ENCODE results near the gene COASY.

GRCh38 chr17:42584880-42585279 lies 22.9 kb downstream of the COASY start:
- TF ChIP-seq CTCF (IDR thresholded peaks at IDR 0.05; ENCODE audit: low read depth, low read length), result no peak
- TF ChIP-seq EZH2phosphoT487 (IDR thresholded peaks at IDR 0.05; ENCODE audit: low read depth), result no peak

Data from OCI-LY3 (cell line).